ENCODE results near the gene SHC1. TPM values are rescaled to one million over a fixed set of nuclear protein-coding genes. Genes with fewer than 3 reads are reported as not detected.

SHC1 gene
- total RNA-seq, 1 donor from 2014 or later, result 36.0 TPM

- Histone ChIP-seq H3K9ac (ENCODE audit: low read depth in 1 of 3, low read length in 3 of 3) (no peak overlapping the region), H3K4me3 (ENCODE audit: low read length in 3 of 3) (no peak overlapping the region), H3K27ac (ENCODE audit: low read depth, low read length) (no peak overlapping the region), H3K36me3 (ENCODE audit: control insufficient read depth in 3 of 3, insufficient read depth in 3 of 3, low read length in 3 of 3) (peaks cover 12 to 21% (median 13%) of the 10 kb centered on the region in 3 donors), H3K9me3 (ENCODE audit: control insufficient read depth in 3 of 3, low read length in 3 of 3) (no peaks in the 10 kb centered on the region), H3K4me1 (ENCODE audit: control insufficient read depth in 3 of 3, insufficient read depth in 3 of 3, low read length in 3 of 3) (peaks cover 31 to 65% (median 43%) of the 10 kb centered on the region in 3 donors), H3K27me3 (ENCODE audit: control insufficient read depth in 3 of 3, insufficient read depth in 3 of 3, low read length in 3 of 3) (no peaks in the 10 kb centered on the region)
These were observed 44.4 kb upstream of the SHC1 start for GRCh38 chr1:155014709-155015508.

- peaks cover 36 to 74% (median 53%) of the 10 kb centered on the region in 3 donors for H3K4me1 ChIP-seq (ENCODE audit: control insufficient read depth in 3 of 3, insufficient read depth in 3 of 3, low read length in 3 of 3)
- H3K4me3 ChIP-seq (ENCODE audit: low read length in 3 of 3), result no peak overlapping the region
- peaks cover 12 to 21% (median 13%) of the 10 kb centered on the region in 3 donors for H3K36me3 ChIP-seq (ENCODE audit: control insufficient read depth in 3 of 3, insufficient read depth in 3 of 3, low read length in 3 of 3)
- no peak overlapping the region for H3K9ac ChIP-seq (ENCODE audit: low read depth in 1 of 3, low read length in 3 of 3)
- H3K27me3 ChIP-seq (ENCODE audit: control insufficient read depth in 3 of 3, insufficient read depth in 3 of 3, low read length in 3 of 3), result no peaks in the 10 kb centered on the region
- H3K27ac ChIP-seq (ENCODE audit: low read depth, low read length), result peak overlapping the region; percentile 44
- H3K9me3 ChIP-seq (ENCODE audit: control insufficient read depth in 3 of 3, low read length in 3 of 3), result no peaks in the 10 kb centered on the region
These were observed 43.1 kb upstream of the SHC1 start for GRCh38 chr1:155013632-155014031.

- Histone ChIP-seq H3K36me3 (ENCODE audit: control insufficient read depth in 3 of 3, insufficient read depth in 3 of 3, low read length in 3 of 3) (peaks cover 12 to 21% (median 13%) of the 10 kb centered on the region in 3 donors), H3K4me1 (ENCODE audit: control insufficient read depth in 3 of 3, insufficient read depth in 3 of 3, low read length in 3 of 3) (peaks cover 41 to 76% (median 58%) of the 10 kb centered on the region in 3 donors), H3K9ac (ENCODE audit: low read depth in 1 of 3, low read length in 3 of 3) (peak overlapping the region in 1 of 3 donors; percentile 14), H3K4me3 (ENCODE audit: low read length in 3 of 3) (no peak overlapping the region), H3K27me3 (ENCODE audit: control insufficient read depth in 3 of 3, insufficient read depth in 3 of 3, low read length in 3 of 3) (no peaks in the 10 kb centered on the region), H3K27ac (ENCODE audit: low read depth, low read length) (peak overlapping the region; percentile 44), H3K9me3 (ENCODE audit: control insufficient read depth in 3 of 3, low read length in 3 of 3) (no peaks in the 10 kb centered on the region)
These were observed 42.4 kb upstream of the SHC1 start for GRCh38 chr1:155012776-155013602.

GRCh38 chr1:155012026-155012546, 41.5 kb upstream of the SHC1 start:
- H3K4me1 ChIP-seq (ENCODE audit: control insufficient read depth in 3 of 3, insufficient read depth in 3 of 3, low read length in 3 of 3), result peaks cover 44 to 76% (median 60%) of the 10 kb centered on the region in 3 donors
- H3K36me3 ChIP-seq (ENCODE audit: control insufficient read depth in 3 of 3, insufficient read depth in 3 of 3, low read length in 3 of 3), result peaks cover 12 to 21% (median 13%) of the 10 kb centered on the region in 3 donors
- no peaks in the 10 kb centered on the region for H3K27me3 ChIP-seq (ENCODE audit: control insufficient read depth in 3 of 3, insufficient read depth in 3 of 3, low read length in 3 of 3)
- peak overlapping the region in 1 of 3 donors; percentile 17 for H3K4me3 ChIP-seq (ENCODE audit: low read length in 3 of 3)
- peak overlapping the region in 2 of 3 donors; percentile 14 to 35 for H3K9ac ChIP-seq (ENCODE audit: low read depth in 1 of 3, low read length in 3 of 3)
- H3K27ac ChIP-seq (ENCODE audit: low read depth, low read length), result peak overlapping the region; percentile 44
- no peaks in the 10 kb centered on the region for H3K9me3 ChIP-seq (ENCODE audit: control insufficient read depth in 3 of 3, low read length in 3 of 3)

- H3K4me3 ChIP-seq (ENCODE audit: low read length in 3 of 3), result peak overlapping the region in 1 of 3 donors; percentile 17
- H3K27ac ChIP-seq (ENCODE audit: low read depth, low read length), result peak overlapping the region; percentile 44
- H3K4me1 ChIP-seq (ENCODE audit: control insufficient read depth in 3 of 3, insufficient read depth in 3 of 3, low read length in 3 of 3), result peaks cover 44 to 76% (median 60%) of the 10 kb centered on the region in 3 donors
- no peaks in the 10 kb centered on the region for H3K27me3 ChIP-seq (ENCODE audit: control insufficient read depth in 3 of 3, insufficient read depth in 3 of 3, low read length in 3 of 3)
- H3K36me3 ChIP-seq (ENCODE audit: control insufficient read depth in 3 of 3, insufficient read depth in 3 of 3, low read length in 3 of 3), result peaks cover 12 to 19% (median 13%) of the 10 kb centered on the region in 3 donors
- no peaks in the 10 kb centered on the region for H3K9me3 ChIP-seq (ENCODE audit: control insufficient read depth in 3 of 3, low read length in 3 of 3)
- peak overlapping the region in 2 of 3 donors; percentile 32 to 35 for H3K9ac ChIP-seq (ENCODE audit: low read depth in 1 of 3, low read length in 3 of 3)
These were observed 41.0 kb upstream of the SHC1 start for GRCh38 chr1:155011437-155012025.

GRCh38 chr1:155011004-155011416, 40.5 kb upstream of the SHC1 start:
- peaks cover 48 to 77% (median 64%) of the 10 kb centered on the region in 3 donors for H3K4me1 ChIP-seq (ENCODE audit: control insufficient read depth in 3 of 3, insufficient read depth in 3 of 3, low read length in 3 of 3)
- no peaks in the 10 kb centered on the region for H3K9me3 ChIP-seq (ENCODE audit: control insufficient read depth in 3 of 3, low read length in 3 of 3)
- no peak overlapping the region for H3K4me3 ChIP-seq (ENCODE audit: low read length in 3 of 3)
- H3K27ac ChIP-seq (ENCODE audit: low read depth, low read length), result peak overlapping the region; percentile 97
- H3K9ac ChIP-seq (ENCODE audit: low read depth in 1 of 3, low read length in 3 of 3), result peak overlapping the region in 2 of 3 donors; percentile 32 to 33
- H3K27me3 ChIP-seq (ENCODE audit: control insufficient read depth in 3 of 3, insufficient read depth in 3 of 3, low read length in 3 of 3), result no peaks in the 10 kb centered on the region
- peaks cover 9 to 14% (median 12%) of the 10 kb centered on the region in 3 donors for H3K36me3 ChIP-seq (ENCODE audit: control insufficient read depth in 3 of 3, insufficient read depth in 3 of 3, low read length in 3 of 3)

- H3K4me1 ChIP-seq (ENCODE audit: control insufficient read depth in 3 of 3, insufficient read depth in 3 of 3, low read length in 3 of 3), result peaks cover 55 to 80% (median 70%) of the 10 kb centered on the region in 3 donors
- peak overlapping the region in 1 of 3 donors; percentile 9 for H3K4me3 ChIP-seq (ENCODE audit: low read length in 3 of 3)
These were observed 39.8 kb upstream of the SHC1 start for GRCh38 chr1:155010211-155010918.

GRCh38 chr1:155009742-155010141, 39.2 kb upstream of the SHC1 start:
- Histone ChIP-seq H3K4me1 (ENCODE audit: control insufficient read depth in 3 of 3, insufficient read depth in 3 of 3, low read length in 3 of 3) (peaks cover 60 to 85% (median 76%) of the 10 kb centered on the region in 3 donors), H3K9ac (ENCODE audit: low read depth in 1 of 3, low read length in 3 of 3) (peak overlapping the region in 1 of 3 donors; percentile 51), H3K4me3 (ENCODE audit: low read length in 3 of 3) (peak overlapping the region in 1 of 3 donors; percentile 9), H3K9me3 (ENCODE audit: control insufficient read depth in 3 of 3, low read length in 3 of 3) (no peaks in the 10 kb centered on the region), H3K36me3 (ENCODE audit: control insufficient read depth in 3 of 3, insufficient read depth in 3 of 3, low read length in 3 of 3) (peaks cover 0 to 9% (median 6%) of the 10 kb centered on the region in 3 donors), H3K27me3 (ENCODE audit: control insufficient read depth in 3 of 3, insufficient read depth in 3 of 3, low read length in 3 of 3) (no peaks in the 10 kb centered on the region), H3K27ac (ENCODE audit: low read depth, low read length) (peak overlapping the region; percentile 97)

More at GRCh38 chr1:155010211-155010918, 39.8 kb upstream of the SHC1 start:
- no peaks in the 10 kb centered on the region for H3K27me3 ChIP-seq (ENCODE audit: control insufficient read depth in 3 of 3, insufficient read depth in 3 of 3, low read length in 3 of 3)
- H3K9me3 ChIP-seq (ENCODE audit: control insufficient read depth in 3 of 3, low read length in 3 of 3), result no peaks in the 10 kb centered on the region
- H3K27ac ChIP-seq (ENCODE audit: low read depth, low read length), result peak overlapping the region; percentile 97
- H3K9ac ChIP-seq (ENCODE audit: low read depth in 1 of 3, low read length in 3 of 3), result peak overlapping the region in 2 of 3 donors; percentile 32 to 33
- H3K36me3 ChIP-seq (ENCODE audit: control insufficient read depth in 3 of 3, insufficient read depth in 3 of 3, low read length in 3 of 3), result peaks cover 3 to 12% (median 9%) of the 10 kb centered on the region in 3 donors
